ENCODE data around the gene ESPNL.

GRCh38 chr2:238069021-238069709 lies 31.0 kb upstream of the ESPNL start:
- TF ChIP-seq, protein P1, sequence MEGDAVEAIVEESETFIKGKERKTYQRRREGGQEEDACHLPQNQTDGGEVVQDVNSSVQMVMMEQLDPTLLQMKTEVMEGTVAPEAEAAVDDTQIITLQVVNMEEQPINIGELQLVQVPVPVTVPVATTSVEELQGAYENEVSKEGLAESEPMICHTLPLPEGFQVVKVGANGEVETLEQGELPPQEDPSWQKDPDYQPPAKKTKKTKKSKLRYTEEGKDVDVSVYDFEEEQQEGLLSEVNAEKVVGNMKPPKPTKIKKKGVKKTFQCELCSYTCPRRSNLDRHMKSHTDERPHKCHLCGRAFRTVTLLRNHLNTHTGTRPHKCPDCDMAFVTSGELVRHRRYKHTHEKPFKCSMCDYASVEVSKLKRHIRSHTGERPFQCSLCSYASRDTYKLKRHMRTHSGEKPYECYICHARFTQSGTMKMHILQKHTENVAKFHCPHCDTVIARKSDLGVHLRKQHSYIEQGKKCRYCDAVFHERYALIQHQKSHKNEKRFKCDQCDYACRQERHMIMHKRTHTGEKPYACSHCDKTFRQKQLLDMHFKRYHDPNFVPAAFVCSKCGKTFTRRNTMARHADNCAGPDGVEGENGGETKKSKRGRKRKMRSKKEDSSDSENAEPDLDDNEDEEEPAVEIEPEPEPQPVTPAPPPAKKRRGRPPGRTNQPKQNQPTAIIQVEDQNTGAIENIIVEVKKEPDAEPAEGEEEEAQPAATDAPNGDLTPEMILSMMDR (IDR thresholded peaks at IDR 0.05): no peak
- TF ChIP-seq POLR2AphosphoS5 (IDR thresholded peaks at IDR 0.05; ENCODE audit: low read depth, low read length): no peak
- TF ChIP-seq REST (IDR thresholded peaks at IDR 0.05; ENCODE audit: insufficient read depth in 1 of 2, low read depth in 2 of 2, low read length in 1 of 2): no peak
- TF ChIP-seq SIN3A (IDR thresholded peaks at IDR 0.05; ENCODE audit: borderline replicate concordance, insufficient read depth, low read depth, low read length): no peak

Data from Panc1 (cell line).